Measurements from ENCODE around the gene TMEM184C. TPM values are rescaled to one million over a fixed set of nuclear protein-coding genes. Genes with fewer than 3 reads are reported as not detected.

TMEM184C gene
- total RNA-seq, 1 experiment from 2014 or later, result 24.6 TPM

- Histone ChIP-seq H3K4me2 (ENCODE audit: low read length) (no peak overlapping the region), H3K9me2 (ENCODE audit: insufficient read depth) (no peaks in the 10 kb centered on the region), H4K20me1 (ENCODE audit: insufficient read depth) (no peaks in the 10 kb centered on the region; the same call in 1 of the 2 replicates), H3K36me3 (ENCODE audit: control insufficient read depth in 1 of 2, insufficient read depth in 2 of 2, low read length in 2 of 2) (no peaks in the 10 kb centered on the region), H3K79me2 (ENCODE audit: insufficient read depth, low read length) (no peaks in the 10 kb centered on the region), H3K9ac (ENCODE audit: low read length) (no peak overlapping the region), H3K27me3 (ENCODE audit: insufficient read depth, low read length) (no peaks in the 10 kb centered on the region), H3K4me3 (replicated peaks in 1 of 2; ENCODE audit: low read depth in 1 of 2, low read length in 2 of 2) (no peak overlapping the region), H2AFZ (ENCODE audit: low read depth, low read length, poor library complexity, severe bottlenecking) (no peak overlapping the region), H3K4me1 (ENCODE audit: control insufficient read depth in 1 of 2, insufficient read depth in 2 of 2, low read length in 2 of 2) (no peaks in the 10 kb centered on the region), H3K27ac (ENCODE audit: low read depth, low read length) (no peak overlapping the region), H3K9me3 (ENCODE audit: control insufficient read depth in 1 of 2, insufficient read depth in 1 of 2, low read depth in 1 of 2, low read length in 2 of 2) (no peaks in the 10 kb centered on the region)
- BruUV-seq (replicated peaks), result no TSS peak
- DNase-seq (ENCODE audit: low read depth, low spot score) (no peak), ATAC-seq (no peak)
- RAD21 ChIA-PET (ENCODE audit: low non-redundant PET in 1 of 2, low total read pairs in 2 of 2, uncharacterized antibody in 2 of 2, unreplicated experiment in 2 of 2), result no interaction called here
- POLR2A ChIA-PET, result no interaction called here
- intact Hi-C loops (cut with micrococcal nuclease), result no loop called here
- TF ChIP-seq MAX (IDR thresholded peaks at IDR 0.05), result no peak
- CTCF ChIA-PET, result no interaction called here
Observed at GRCh38 chr4:147607471-147607870, 9.7 kb upstream of the TMEM184C start.

- ChIA-PET CTCF (no interaction called here), RAD21 (ENCODE audit: low non-redundant PET in 1 of 2, low total read pairs in 2 of 2, uncharacterized antibody in 2 of 2, unreplicated experiment in 2 of 2) (no interaction called here)
- no TSS peak for BruUV-seq (replicated peaks)
Observed at GRCh38 chr4:147610686-147611085, 6.5 kb upstream of the TMEM184C start.

More at GRCh38 chr4:147610686-147611085, 6.5 kb upstream of the TMEM184C start:
- intact Hi-C loops (cut with micrococcal nuclease), result no loop called here
- Histone ChIP-seq H3K36me3 (ENCODE audit: control insufficient read depth in 1 of 2, insufficient read depth in 2 of 2, low read length in 2 of 2) (no peaks in the 10 kb centered on the region), H3K79me2 (ENCODE audit: insufficient read depth, low read length) (no peaks in the 10 kb centered on the region), H3K27ac (ENCODE audit: low read depth, low read length) (no peak overlapping the region), H3K9ac (ENCODE audit: low read length) (no peak overlapping the region), H3K27me3 (ENCODE audit: insufficient read depth, low read length) (no peaks in the 10 kb centered on the region), H3K9me3 (ENCODE audit: control insufficient read depth in 1 of 2, insufficient read depth in 1 of 2, low read depth in 1 of 2, low read length in 2 of 2) (no peaks in the 10 kb centered on the region), H4K20me1 (ENCODE audit: insufficient read depth) (no peaks in the 10 kb centered on the region), H3K4me2 (ENCODE audit: low read length) (no peak overlapping the region), H2AFZ (ENCODE audit: low read depth, low read length, poor library complexity, severe bottlenecking) (no peak overlapping the region), H3K4me3 (replicated peaks in 1 of 2; ENCODE audit: low read depth in 1 of 2, low read length in 2 of 2) (no peak overlapping the region), H3K9me2 (ENCODE audit: insufficient read depth) (no peaks in the 10 kb centered on the region), H3K4me1 (ENCODE audit: control insufficient read depth in 1 of 2, insufficient read depth in 2 of 2, low read length in 2 of 2) (no peaks in the 10 kb centered on the region)
- POLR2A ChIA-PET, result no interaction called here
- ATAC-seq, result no peak
- no peak for DNase-seq (ENCODE audit: low read depth, low spot score)
- no peak for TF ChIP-seq TCF7L2 (IDR thresholded peaks at IDR 0.05; ENCODE audit: borderline replicate concordance, extremely low read depth, insufficient read depth, insufficient read length)
- TF ChIP-seq EZH2 (IDR thresholded peaks at IDR 0.05), result no peak
- TF ChIP-seq ZBTB33 (IDR thresholded peaks at IDR 0.05; ENCODE audit: extremely low read depth, insufficient replicate concordance, low read length), result no peak
- no peak for TF ChIP-seq ATF3 (IDR thresholded peaks at IDR 0.05)
- TF ChIP-seq SRF (IDR thresholded peaks at IDR 0.05; ENCODE audit: low read depth), result no peak
